ENCODE results near the gene LAMC3.

DNA sequence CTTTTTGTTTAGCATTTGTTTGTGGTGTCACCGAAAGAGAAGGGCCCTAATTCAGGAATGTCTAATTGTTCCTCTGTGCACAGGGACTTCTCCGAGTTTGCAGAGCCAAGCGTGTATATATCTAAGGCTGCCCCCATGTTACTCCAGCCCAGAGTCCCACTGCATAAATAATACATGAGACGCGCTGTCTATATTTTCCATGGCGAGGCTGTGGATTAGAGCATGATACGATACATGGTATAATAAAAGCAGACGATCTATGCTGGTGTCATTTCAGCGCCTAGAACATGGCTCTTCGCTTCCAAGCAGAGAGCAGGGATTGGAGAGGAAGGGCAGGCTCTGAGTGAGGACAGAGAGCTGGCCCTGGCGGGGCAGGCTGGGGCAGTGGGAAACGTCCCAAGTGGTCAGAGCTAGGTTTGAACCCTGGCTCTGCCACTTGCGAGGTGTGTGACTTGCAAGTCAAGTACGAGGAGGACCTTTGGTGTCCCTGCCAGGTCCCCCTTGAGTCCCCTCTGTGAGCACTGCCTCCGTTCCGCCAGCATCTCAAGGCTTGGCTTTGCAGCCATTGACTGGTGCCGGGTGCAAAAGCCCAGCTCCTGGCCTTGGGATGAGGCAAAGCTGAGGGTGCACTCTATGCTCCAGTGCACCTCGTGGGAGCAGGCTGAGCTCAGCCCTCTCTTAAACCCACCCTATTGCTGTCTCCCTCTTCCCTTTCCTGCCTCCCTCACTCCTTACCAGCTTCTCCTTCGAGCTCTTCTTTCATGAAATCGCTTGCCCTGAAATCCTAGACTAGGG lies 29.2 kb upstream of the LAMC3 start:
- no peak for TF ChIP-seq POLR2AphosphoS5 (IDR thresholded peaks at IDR 0.05)
- TF ChIP-seq, protein P1, sequence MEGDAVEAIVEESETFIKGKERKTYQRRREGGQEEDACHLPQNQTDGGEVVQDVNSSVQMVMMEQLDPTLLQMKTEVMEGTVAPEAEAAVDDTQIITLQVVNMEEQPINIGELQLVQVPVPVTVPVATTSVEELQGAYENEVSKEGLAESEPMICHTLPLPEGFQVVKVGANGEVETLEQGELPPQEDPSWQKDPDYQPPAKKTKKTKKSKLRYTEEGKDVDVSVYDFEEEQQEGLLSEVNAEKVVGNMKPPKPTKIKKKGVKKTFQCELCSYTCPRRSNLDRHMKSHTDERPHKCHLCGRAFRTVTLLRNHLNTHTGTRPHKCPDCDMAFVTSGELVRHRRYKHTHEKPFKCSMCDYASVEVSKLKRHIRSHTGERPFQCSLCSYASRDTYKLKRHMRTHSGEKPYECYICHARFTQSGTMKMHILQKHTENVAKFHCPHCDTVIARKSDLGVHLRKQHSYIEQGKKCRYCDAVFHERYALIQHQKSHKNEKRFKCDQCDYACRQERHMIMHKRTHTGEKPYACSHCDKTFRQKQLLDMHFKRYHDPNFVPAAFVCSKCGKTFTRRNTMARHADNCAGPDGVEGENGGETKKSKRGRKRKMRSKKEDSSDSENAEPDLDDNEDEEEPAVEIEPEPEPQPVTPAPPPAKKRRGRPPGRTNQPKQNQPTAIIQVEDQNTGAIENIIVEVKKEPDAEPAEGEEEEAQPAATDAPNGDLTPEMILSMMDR (IDR thresholded peaks at IDR 0.05): no peak
- TF ChIP-seq EP300 (IDR thresholded peaks at IDR 0.05; ENCODE audit: low read depth): no peak
- no peak for TF ChIP-seq POLR2A (IDR thresholded peaks at IDR 0.05)
